ENCODE measurements around the gene HCN2. TPM values are rescaled to one million over a fixed set of nuclear protein-coding genes. Genes with fewer than 3 reads are reported as not detected.

The HCN2 gene
- total and polyA plus RNA-seq, 2 of the 8 experiments (the other 6 are each of a cell fraction or from before 2014, with no cell fraction given) = 1.0 to 4.0 TPM

GRCh38 chr19:624433-625109 is 34.9 kb downstream of the HCN2 start:
- Histone ChIP-seq H2BK15ac (ENCODE audit: low read length) (no peak overlapping the region), H3K14ac (ENCODE audit: insufficient read length) (no peak overlapping the region), H3K4me1 (replicated peaks in 1 of 4; ENCODE audit: control insufficient read depth in 3 of 4, insufficient read depth in 4 of 4, low read length in 3 of 4) (no peaks in the 10 kb centered on the region), H4K8ac (ENCODE audit: extremely low read depth, insufficient read depth, low read length) (no peak overlapping the region), H3K4ac (replicated peaks; ENCODE audit: insufficient read length, low read depth, low read length) (no peak overlapping the region), H3K23me2 (ENCODE audit: low read depth, low read length) (no peaks in the 10 kb centered on the region), H3K56ac (replicated peaks; ENCODE audit: insufficient read length, low read depth, low read length) (no peak overlapping the region), H3K79me2 (ENCODE audit: control insufficient read depth in 1 of 2, insufficient read depth in 2 of 2, low read length in 2 of 2) (no peaks in the 10 kb centered on the region; a peak in 1 of 4 replicates), H3K4me2 (ENCODE audit: insufficient read depth in 1 of 2, low read depth in 2 of 2, low read length in 2 of 2) (no peak overlapping the region), H4K5ac (ENCODE audit: insufficient read length, low read depth, low read length) (no peak overlapping the region), H3K79me1 (ENCODE audit: low read depth, low read length) (no peaks in the 10 kb centered on the region; the same call in 1 of the 2 replicates), H2BK120ac (replicated peaks; ENCODE audit: low read depth, low read length) (no peak overlapping the region), H4K20me1 (replicated peaks in 1 of 2; ENCODE audit: control insufficient read depth in 1 of 2, insufficient read depth in 2 of 2, low read length in 2 of 2) (peaks cover 3 to 11% of the 10 kb centered on the region in 2 experiments), H4K91ac (replicated peaks; ENCODE audit: insufficient read length, low read length) (no peak overlapping the region), H2BK5ac (ENCODE audit: low read depth, low read length) (no peak overlapping the region; the same call in 1 of the 2 replicates), H3K23ac (ENCODE audit: insufficient read length) (no peak overlapping the region), H3K18ac (ENCODE audit: extremely low read depth, low read length) (no peak overlapping the region), H3K9me3 (ENCODE audit: insufficient read depth in 2 of 2, low read depth in 1 of 2, low read length in 1 of 2) (no peaks in the 10 kb centered on the region), H2BK20ac (ENCODE audit: low read length) (no peak overlapping the region), H3K27me3 (replicated peaks in 1 of 4; ENCODE audit: control insufficient read depth in 3 of 4, extremely low read depth in 1 of 4, insufficient read depth in 3 of 4, low read length in 3 of 4) (no peaks in the 10 kb centered on the region), H3K36me3 (ENCODE audit: control insufficient read depth in 2 of 4, insufficient read depth in 4 of 4, low read length in 3 of 4) (peaks cover 2 to 46% (median 24%) of the 10 kb centered on the region in 4 experiments), H3K4me3 (ENCODE audit: extremely low read depth in 1 of 4, insufficient read depth in 2 of 4, low read depth in 3 of 4, low read length in 4 of 4) (no peak overlapping the region), H2AFZ (ENCODE audit: low read length) (no peak overlapping the region), H2AK5ac (ENCODE audit: low read depth, low read length) (no peak overlapping the region), H3K27ac (ENCODE audit: low read depth, low read length) (no peak overlapping the region), H2BK12ac (ENCODE audit: low read depth, low read length) (no peak overlapping the region), H3K9ac (replicated peaks in 1 of 4; ENCODE audit: extremely low read depth in 1 of 4, low read depth in 3 of 4, low read length in 3 of 4) (no peak overlapping the region)
- no peak for DNase-seq (ENCODE audit: low read depth in 1 of 2, low spot score in 2 of 2)
- WGBS, 2 experiments (ENCODE audit: extremely low coverage in 1 of 2, insufficient coverage in 1 of 2, insufficient read length in 1 of 2, insufficient replicate concordance in 2 of 2, low coverage in 1 of 2, low lambda C conversion rate in 2 of 2, missing lambda C conversion rate in 1 of 2) = 89% methylated on average over 22 of the region's 24 CpGs; no CpG with 5 or more reads in 1 of the 2 experiments
- no peak for FAIRE-seq
- CTCF ChIA-PET (ENCODE audit: partially characterized antibody) = interaction anchor here (0.9 to 3.4 kb wide), 3 partner anchors 31 to 83 kb away, joined by 3 to 12 read pairs (median 4); no protein-coding TSS in a partner anchor
- POLR2A ChIA-PET (ENCODE audit: partially characterized antibody) = interaction anchor here (1.0 to 1.4 kb wide), 3 partner anchors 28 to 50 kb away, joined by 3 to 4 read pairs (median 3); partner anchors contain the start of gene RNF126
- no peak for TF ChIP-seq GABPA (IDR thresholded peaks at IDR 0.05; ENCODE audit: borderline replicate concordance, insufficient read depth, low read length)
- TF ChIP-seq KDM5A (IDR thresholded peaks at IDR 0.05; ENCODE audit: low read length) = no peak
- TF ChIP-seq SP1 (IDR thresholded peaks at IDR 0.05; ENCODE audit: low read depth, low read length) = no peak
- TF ChIP-seq CEBPB (IDR thresholded peaks at IDR 0.05; ENCODE audit: low read depth, low read length) = no peak
- TF ChIP-seq CHD2 (IDR thresholded peaks at IDR 0.05; ENCODE audit: low read length) = no peak
- no peak for TF ChIP-seq TAF1 (IDR thresholded peaks at IDR 0.05; ENCODE audit: low read depth, low read length)
- no peak for TF ChIP-seq BRCA1 (IDR thresholded peaks at IDR 0.05; ENCODE audit: low read depth, low read length)
- no peak for TF ChIP-seq POU5F1 (IDR thresholded peaks at IDR 0.05; ENCODE audit: low read depth, low read length)
- TF ChIP-seq, protein P1, sequence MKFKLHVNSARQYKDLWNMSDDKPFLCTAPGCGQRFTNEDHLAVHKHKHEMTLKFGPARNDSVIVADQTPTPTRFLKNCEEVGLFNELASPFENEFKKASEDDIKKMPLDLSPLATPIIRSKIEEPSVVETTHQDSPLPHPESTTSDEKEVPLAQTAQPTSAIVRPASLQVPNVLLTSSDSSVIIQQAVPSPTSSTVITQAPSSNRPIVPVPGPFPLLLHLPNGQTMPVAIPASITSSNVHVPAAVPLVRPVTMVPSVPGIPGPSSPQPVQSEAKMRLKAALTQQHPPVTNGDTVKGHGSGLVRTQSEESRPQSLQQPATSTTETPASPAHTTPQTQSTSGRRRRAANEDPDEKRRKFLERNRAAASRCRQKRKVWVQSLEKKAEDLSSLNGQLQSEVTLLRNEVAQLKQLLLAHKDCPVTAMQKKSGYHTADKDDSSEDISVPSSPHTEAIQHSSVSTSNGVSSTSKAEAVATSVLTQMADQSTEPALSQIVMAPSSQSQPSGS (IDR thresholded peaks at IDR 0.05; ENCODE audit: low read length) = no peak
- no peak for TF ChIP-seq MAFK (IDR thresholded peaks at IDR 0.05; ENCODE audit: low read depth, low read length)
- TF ChIP-seq RBBP5 (IDR thresholded peaks at IDR 0.05; ENCODE audit: borderline replicate concordance, low read depth, low read length) = no peak
